ENCODE data around the gene NTM.

- TF ChIP-seq EP300 (IDR thresholded peaks at IDR 0.05; ENCODE audit: low read depth) (no peak), POLR2A (IDR thresholded peaks at IDR 0.05) (no peak)
- TF ChIP-seq, protein P1, sequence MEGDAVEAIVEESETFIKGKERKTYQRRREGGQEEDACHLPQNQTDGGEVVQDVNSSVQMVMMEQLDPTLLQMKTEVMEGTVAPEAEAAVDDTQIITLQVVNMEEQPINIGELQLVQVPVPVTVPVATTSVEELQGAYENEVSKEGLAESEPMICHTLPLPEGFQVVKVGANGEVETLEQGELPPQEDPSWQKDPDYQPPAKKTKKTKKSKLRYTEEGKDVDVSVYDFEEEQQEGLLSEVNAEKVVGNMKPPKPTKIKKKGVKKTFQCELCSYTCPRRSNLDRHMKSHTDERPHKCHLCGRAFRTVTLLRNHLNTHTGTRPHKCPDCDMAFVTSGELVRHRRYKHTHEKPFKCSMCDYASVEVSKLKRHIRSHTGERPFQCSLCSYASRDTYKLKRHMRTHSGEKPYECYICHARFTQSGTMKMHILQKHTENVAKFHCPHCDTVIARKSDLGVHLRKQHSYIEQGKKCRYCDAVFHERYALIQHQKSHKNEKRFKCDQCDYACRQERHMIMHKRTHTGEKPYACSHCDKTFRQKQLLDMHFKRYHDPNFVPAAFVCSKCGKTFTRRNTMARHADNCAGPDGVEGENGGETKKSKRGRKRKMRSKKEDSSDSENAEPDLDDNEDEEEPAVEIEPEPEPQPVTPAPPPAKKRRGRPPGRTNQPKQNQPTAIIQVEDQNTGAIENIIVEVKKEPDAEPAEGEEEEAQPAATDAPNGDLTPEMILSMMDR (IDR thresholded peaks at IDR 0.05), result no peak
Measured at GRCh38 chr11:131907371-131907770, 537.0 kb downstream of the NTM start.

All from transverse colon (tissue), 3 donors.